Mesodermal cell (in vitro differentiated cells): ENCODE results near the gene DNAJC18.
"Not testable (repeated sequence)": the region's sequence is repeated elsewhere in the genome, so short reads cannot be mapped to it uniquely, and the experiment has no call there.

Experiments used
- H3K27ac ChIP-seq: 2 replicates; pipeline ENCODE4 v1.7.0; 2013; ENCODE audit warnings: mild to moderate bottlenecking, low read depth, low read length, moderate library complexity; ENCODE audit not compliant: severe bottlenecking
- H3K36me3 ChIP-seq: 2 replicates; pipeline ENCODE4 v1.7.1; 2013; ENCODE audit warnings: mild to moderate bottlenecking, low read length, moderate library complexity; ENCODE audit not compliant: control insufficient read depth, insufficient read depth
- H3K4me1 ChIP-seq: one replicate; pipeline ENCODE4 v1.7.1; 2013; ENCODE audit warnings: mild to moderate bottlenecking, low read length; ENCODE audit not compliant: insufficient read depth, control insufficient read depth, poor library complexity, severe bottlenecking
- H3K4me3 ChIP-seq: 2 replicates; pipeline ENCODE4 v1.7.0; 2013; ENCODE audit warnings: low read length, control low read depth, mild to moderate bottlenecking; ENCODE audit not compliant: insufficient read depth, poor library complexity, severe bottlenecking; ENCODE audit errors: extremely low read depth
- H3K9me3 ChIP-seq: 2 replicates; pipeline ENCODE4 v1.7.1; 2013; ENCODE audit warnings: mild to moderate bottlenecking, low read length, moderate library complexity; ENCODE audit not compliant: control insufficient read depth
- WGBS, 2 experiments: methylation state at CpG; one replicate each; pipeline ENCODE4 v1.1.5; 2013; ENCODE audit warnings: missing lambda C conversion rate in 2 of 2; ENCODE audit not compliant: insufficient coverage in 2 of 2; 5-methylcytosine and 5-hydroxymethylcytosine counted together

The DNAJC18 gene

GRCh38 chr5:139392678-139393496 lies 46.4 kb downstream of the DNAJC18 start:
- H3K4me1 ChIP-seq, result peaks cover 8% of the 10 kb centered on the region
- H3K27ac ChIP-seq, result no peak overlapping the region
- H3K4me3 ChIP-seq, result peak overlapping the region; percentile 39
- H3K9me3 ChIP-seq, result no peaks in the 10 kb centered on the region
- WGBS, 2 experiments, result 6 to 7% methylated on average over 75 of the region's 77 CpGs
- H3K36me3 ChIP-seq, result peaks cover 3% of the 10 kb centered on the region

- no peak overlapping the region for H3K27ac ChIP-seq
- WGBS, 2 experiments, result 20 to 30% methylated on average over 18 to 35 of the region's 36 CpGs
- H3K4me1 ChIP-seq, result peaks cover 10% of the 10 kb centered on the region
- peak overlapping the region; percentile 39 for H3K4me3 ChIP-seq
- H3K36me3 ChIP-seq, result peaks cover 3% of the 10 kb centered on the region
- H3K9me3 ChIP-seq, result no peaks in the 10 kb centered on the region
Measured at GRCh38 chr5:139392324-139392677, 47.0 kb downstream of the DNAJC18 start.

- Histone ChIP-seq H3K4me3 (peak overlapping the region; percentile 39), H3K4me1 (peaks cover 10% of the 10 kb centered on the region), H3K9me3 (no peaks in the 10 kb centered on the region), H3K36me3 (peaks cover 3% of the 10 kb centered on the region), H3K27ac (no peak overlapping the region)
- 65 to 78% methylated on average over 16 to 29 of the region's 33 CpGs for WGBS, 2 experiments
Measured at GRCh38 chr5:139391570-139392323, 47.6 kb downstream of the DNAJC18 start.

GRCh38 chr5:139390639-139391569 lies 48.4 kb downstream of the DNAJC18 start:
- Histone ChIP-seq H3K9me3 (no peaks in the 10 kb centered on the region), H3K4me1 (peaks cover 10% of the 10 kb centered on the region), H3K4me3 (no peak overlapping the region), H3K36me3 (no peaks in the 10 kb centered on the region), H3K27ac (no peak overlapping the region)
- 88 to 94% methylated on average over 7 to 8 of the region's 10 CpGs for whole genome bisulfite sequencing, 2 experiments

- peaks cover 10% of the 10 kb centered on the region for H3K4me1 ChIP-seq
- H3K9me3 ChIP-seq, result no peaks in the 10 kb centered on the region
- H3K27ac ChIP-seq, result no peak within 1 kb of the TSS
- H3K36me3 ChIP-seq, result no peaks in the 10 kb centered on the region
- no peak within 1 kb of the TSS for H3K4me3 ChIP-seq
- WGBS, 2 experiments, result 89 to 91% methylated on average over 5 to 7 of the region's 11 CpGs
Measured at GRCh38 chr5:139389701-139390638, 49.4 kb downstream of the DNAJC18 start, which contains the start of gene MZB1. TSS of gene MZB1 (minus strand) at chr5:139389913. CDS start at chr5:139389856, 57 bp downstream.

DNA sequence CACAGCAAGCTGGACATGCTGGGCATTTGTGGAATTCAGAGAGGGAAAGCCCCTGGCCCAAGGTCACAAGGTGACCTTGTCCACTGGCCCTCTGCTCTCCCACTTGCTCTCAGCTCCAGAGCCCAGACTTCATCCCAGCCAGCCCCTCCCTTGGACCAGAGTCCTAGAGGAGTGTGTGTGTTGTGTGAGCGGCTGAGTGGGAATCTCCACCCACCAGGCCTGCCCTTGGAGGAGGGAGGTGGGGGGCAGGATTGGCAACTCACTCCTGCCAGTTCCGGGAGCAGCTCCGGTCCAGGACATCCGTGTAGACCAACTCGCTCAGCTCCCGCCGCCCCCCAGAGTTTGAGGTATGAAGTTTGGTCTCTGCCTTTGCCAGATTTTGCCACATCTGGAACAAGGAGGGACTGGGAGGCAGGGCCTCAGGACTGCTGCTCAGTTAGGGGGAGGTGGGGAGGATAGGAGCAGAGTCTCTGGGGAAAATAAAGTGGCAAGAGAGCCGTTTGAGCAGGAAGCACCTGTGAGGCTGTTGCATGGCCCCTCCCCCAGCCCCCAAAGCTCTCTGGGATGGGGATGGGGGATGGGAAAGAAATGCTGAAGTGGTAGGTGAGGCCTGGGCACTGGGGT lies 51.0 kb downstream of the DNAJC18 start:
- no peak overlapping the region for H3K4me3 ChIP-seq
- H3K27ac ChIP-seq, result no peak overlapping the region
- no peaks in the 10 kb centered on the region for H3K36me3 ChIP-seq
- 10 to 50% methylated on average over 2 to 8 of the region's 8 CpGs for WGBS, 2 experiments
- H3K9me3 ChIP-seq, result no peaks in the 10 kb centered on the region
- peaks cover 10% of the 10 kb centered on the region for H3K4me1 ChIP-seq

GRCh38 chr5:139387611-139388197 lies 51.6 kb downstream of the DNAJC18 start:
- no peak overlapping the region for H3K27ac ChIP-seq
- no peak overlapping the region for H3K4me3 ChIP-seq
- no peaks in the 10 kb centered on the region for H3K36me3 ChIP-seq
- H3K4me1 ChIP-seq, result peaks cover 12% of the 10 kb centered on the region
- no peaks in the 10 kb centered on the region for H3K9me3 ChIP-seq
- 87 to 90% methylated on average over 7 to 9 of the region's 10 CpGs for WGBS, 2 experiments

DNA sequence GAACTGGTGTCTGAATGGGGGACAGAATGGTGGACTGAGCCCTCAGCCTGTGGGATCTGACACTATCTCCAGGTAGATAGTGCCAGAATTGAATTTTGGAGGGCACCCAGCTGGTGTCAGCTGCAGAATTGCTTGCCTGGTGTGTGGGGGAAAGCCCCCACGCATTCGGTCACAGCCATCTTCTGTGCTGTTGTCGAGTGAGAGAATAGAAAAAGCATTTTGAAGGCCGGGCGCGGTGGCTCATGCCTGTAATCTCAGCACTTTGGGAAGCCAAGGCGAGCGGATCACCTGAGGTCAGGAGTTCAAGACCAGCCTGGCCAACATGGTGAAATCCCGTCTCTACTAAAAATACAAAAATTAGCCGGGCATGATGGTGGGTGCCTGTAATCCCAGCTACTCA lies 52.4 kb downstream of the DNAJC18 start:
- WGBS, 2 experiments, result 93 to 97% methylated on average over 6 to 8 of the region's 10 CpGs
- H3K27ac ChIP-seq, H3K9me3 ChIP-seq, H3K4me3 ChIP-seq, H3K36me3 ChIP-seq: not testable (repeated sequence)
- peaks cover 14% of the 10 kb centered on the region for H3K4me1 ChIP-seq

DNA sequence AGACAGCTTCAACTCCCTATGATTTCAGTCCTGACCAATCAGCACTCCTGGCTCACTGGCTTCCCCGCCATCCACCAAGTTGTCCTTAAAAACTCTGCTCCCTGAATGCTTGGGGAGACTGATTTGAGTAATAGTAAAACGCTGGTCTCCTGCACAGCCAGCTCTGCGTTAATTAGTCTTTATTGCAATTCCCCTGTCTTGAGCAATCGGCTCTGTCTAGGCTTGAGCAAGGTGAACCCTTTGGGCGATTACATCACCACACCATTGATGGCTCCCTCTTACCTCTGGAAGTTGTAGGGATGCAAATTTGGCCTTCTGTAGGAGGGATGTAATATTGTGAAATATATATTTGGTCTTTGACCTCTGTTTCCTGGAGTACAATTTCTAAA lies 53.3 kb downstream of the DNAJC18 start:
- no peak overlapping the region for H3K27ac ChIP-seq
- no peak overlapping the region for H3K4me3 ChIP-seq
- H3K9me3 ChIP-seq, result no peaks in the 10 kb centered on the region
- no peaks in the 10 kb centered on the region for H3K36me3 ChIP-seq
- 78 to 83% methylated on average over 3 of the region's 5 CpGs for WGBS, 2 experiments
- peaks cover 14% of the 10 kb centered on the region for H3K4me1 ChIP-seq
